Neural crest cell (in vitro differentiated cells): ENCODE measurements around the gene ZNF423. TPM values are rescaled to one million over a fixed set of nuclear protein-coding genes. Genes with fewer than 3 reads are reported as not detected.
A peak's percentile ranks its signal among the peaks of the same experiment; 100 is the strongest.

Experiments used
- DNase-seq: peaks from one replicate; pipeline ENCODE4 v3.0.0; 2021; ENCODE audit warnings: low read depth, mixed read lengths, low spot score
- H3K27ac Mint-ChIP-seq: one replicate; pipeline ENCODE4 v1.8.0; 2021; ENCODE audit warnings: mild to moderate bottlenecking, mixed read lengths; ENCODE audit not compliant: unreplicated experiment
- H3K27me3 Mint-ChIP-seq: 2 replicates; pipeline ENCODE4 v1.8.0; 2021; ENCODE audit warnings: low read depth, mild to moderate bottlenecking, mixed read lengths
- H3K36me3 Mint-ChIP-seq: 2 replicates; pipeline ENCODE4 v1.8.0; 2021; ENCODE audit warnings: low read depth, mild to moderate bottlenecking, mixed read lengths
- H3K4me1 Mint-ChIP-seq: 2 replicates; pipeline ENCODE4 v1.8.0; 2021; ENCODE audit warnings: mixed read lengths
- H3K4me3 Mint-ChIP-seq: one replicate; pipeline ENCODE4 v1.8.0; 2021; ENCODE audit warnings: mild to moderate bottlenecking, mixed read lengths
- H3K9me3 Mint-ChIP-seq: 2 replicates; pipeline ENCODE4 v1.8.0; 2021; ENCODE audit warnings: mixed read lengths
- CTCF ChIP-seq: fragments of 200-600 bp; sonication (generic); conservative IDR thresholded peaks from 2 replicates; pipeline ENCODE4 v1.5.0; 2021; ENCODE audit warnings: antibody characterized with exemption, mild to moderate bottlenecking
- total RNA-seq: library from RNA; stranded (reverse); gene quantifications from 2 replicates; pipeline ENCODE4 v1.2.1, GENCODE V29; 2021

Gene ZNF423
- total RNA-seq, 1 donor from 2014 or later = 55.4 TPM

GRCh38 chr16:49623501-49624266 lies 232.2 kb downstream of the ZNF423 start:
- no peaks in the 10 kb centered on the region for H3K9me3 Mint-ChIP-seq
- H3K27ac Mint-ChIP-seq = no peak overlapping the region

GRCh38 chr16:49622421-49623402 lies 233.2 kb downstream of the ZNF423 start:
- no peaks in the 10 kb centered on the region for H3K4me1 Mint-ChIP-seq
- peak overlapping the region; percentile 79 for H3K27ac Mint-ChIP-seq
- H3K9me3 Mint-ChIP-seq = no peaks in the 10 kb centered on the region
- DNase-seq = no peak
- H3K36me3 Mint-ChIP-seq = peaks cover 3% of the 10 kb centered on the region
- H3K27me3 Mint-ChIP-seq = no peaks in the 10 kb centered on the region
- no peak overlapping the region for H3K4me3 Mint-ChIP-seq
- TF ChIP-seq CTCF = no peak

More at GRCh38 chr16:49623501-49624266, 232.2 kb downstream of the ZNF423 start:
- Mint-ChIP-seq H3K4me1 (no peaks in the 10 kb centered on the region), H3K4me3 (no peak overlapping the region), H3K27me3 (no peaks in the 10 kb centered on the region), H3K36me3 (peaks cover 3% of the 10 kb centered on the region)
- no peak for TF ChIP-seq CTCF
- no peak for DNase-seq

GRCh38 chr16:49622084-49622390 lies 233.9 kb downstream of the ZNF423 start:
- Mint-ChIP-seq H3K4me3 (no peak overlapping the region), H3K36me3 (peaks cover 3% of the 10 kb centered on the region), H3K9me3 (no peaks in the 10 kb centered on the region), H3K4me1 (no peaks in the 10 kb centered on the region), H3K27ac (peak overlapping the region; percentile 5), H3K27me3 (no peaks in the 10 kb centered on the region)
- no peak for DNase-seq
- TF ChIP-seq CTCF = no peak

- peak overlapping the region; percentile 10 for H3K4me3 Mint-ChIP-seq
- no peak for DNase-seq
- peak overlapping the region; percentile 74 for H3K27ac Mint-ChIP-seq
- TF ChIP-seq CTCF = no peak
- no peaks in the 10 kb centered on the region for H3K9me3 Mint-ChIP-seq
- no peaks in the 10 kb centered on the region for H3K4me1 Mint-ChIP-seq
- peaks cover 3% of the 10 kb centered on the region for H3K36me3 Mint-ChIP-seq
- H3K27me3 Mint-ChIP-seq = no peaks in the 10 kb centered on the region
Observed at GRCh38 chr16:49621241-49622083, 234.4 kb downstream of the ZNF423 start.

GRCh38 chr16:49620869-49621240 lies 235.1 kb downstream of the ZNF423 start:
- H3K27ac Mint-ChIP-seq = peak overlapping the region; percentile 74
- H3K36me3 Mint-ChIP-seq = peaks cover 3% of the 10 kb centered on the region
- no peak for TF ChIP-seq CTCF
- no peak for DNase-seq
- H3K9me3 Mint-ChIP-seq = no peaks in the 10 kb centered on the region
- peak overlapping the region; percentile 18 for H3K4me3 Mint-ChIP-seq
- H3K4me1 Mint-ChIP-seq = peaks cover 3% of the 10 kb centered on the region
- no peaks in the 10 kb centered on the region for H3K27me3 Mint-ChIP-seq
